AG10803 (cell line): ENCODE results near the gene NFATC1.

Source experiments
- DNase-seq: peaks from one replicate; pipeline ENCODE4 v3.0.0; 2010; ENCODE audit warnings: low read depth
- H3K4me3 ChIP-seq: 2 replicates; pipeline ENCODE4 v1.5.1; 2011; ENCODE audit warnings: mild to moderate bottlenecking, low read length, control low read depth
- TF ChIP-seq, protein P1 (sequence below): conservative IDR thresholded peaks from 2 replicates; pipeline ENCODE4 v1.5.1; 2011; ENCODE audit warnings: mild to moderate bottlenecking, low read length, control low read depth, inconsistent platforms

NFATC1 gene

GRCh38 chr18:79413025-79413424 is 17.3 kb downstream of the NFATC1 start:
- no peak for DNase-seq
- H3K4me3 ChIP-seq, result no peak overlapping the region
- TF ChIP-seq, protein P1, sequence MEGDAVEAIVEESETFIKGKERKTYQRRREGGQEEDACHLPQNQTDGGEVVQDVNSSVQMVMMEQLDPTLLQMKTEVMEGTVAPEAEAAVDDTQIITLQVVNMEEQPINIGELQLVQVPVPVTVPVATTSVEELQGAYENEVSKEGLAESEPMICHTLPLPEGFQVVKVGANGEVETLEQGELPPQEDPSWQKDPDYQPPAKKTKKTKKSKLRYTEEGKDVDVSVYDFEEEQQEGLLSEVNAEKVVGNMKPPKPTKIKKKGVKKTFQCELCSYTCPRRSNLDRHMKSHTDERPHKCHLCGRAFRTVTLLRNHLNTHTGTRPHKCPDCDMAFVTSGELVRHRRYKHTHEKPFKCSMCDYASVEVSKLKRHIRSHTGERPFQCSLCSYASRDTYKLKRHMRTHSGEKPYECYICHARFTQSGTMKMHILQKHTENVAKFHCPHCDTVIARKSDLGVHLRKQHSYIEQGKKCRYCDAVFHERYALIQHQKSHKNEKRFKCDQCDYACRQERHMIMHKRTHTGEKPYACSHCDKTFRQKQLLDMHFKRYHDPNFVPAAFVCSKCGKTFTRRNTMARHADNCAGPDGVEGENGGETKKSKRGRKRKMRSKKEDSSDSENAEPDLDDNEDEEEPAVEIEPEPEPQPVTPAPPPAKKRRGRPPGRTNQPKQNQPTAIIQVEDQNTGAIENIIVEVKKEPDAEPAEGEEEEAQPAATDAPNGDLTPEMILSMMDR, result no peak

- no peak for DNase-seq
- H3K4me3 ChIP-seq, result no peak overlapping the region
- TF ChIP-seq, protein P1, result no peak
These were observed 17.7 kb downstream of the NFATC1 start for GRCh38 chr18:79413426-79413825.

- no peak overlapping the region for H3K4me3 ChIP-seq
- TF ChIP-seq, protein P1, result no peak
- no peak for DNase-seq
These were observed 18.2 kb downstream of the NFATC1 start for GRCh38 chr18:79413901-79414300.

DNA sequence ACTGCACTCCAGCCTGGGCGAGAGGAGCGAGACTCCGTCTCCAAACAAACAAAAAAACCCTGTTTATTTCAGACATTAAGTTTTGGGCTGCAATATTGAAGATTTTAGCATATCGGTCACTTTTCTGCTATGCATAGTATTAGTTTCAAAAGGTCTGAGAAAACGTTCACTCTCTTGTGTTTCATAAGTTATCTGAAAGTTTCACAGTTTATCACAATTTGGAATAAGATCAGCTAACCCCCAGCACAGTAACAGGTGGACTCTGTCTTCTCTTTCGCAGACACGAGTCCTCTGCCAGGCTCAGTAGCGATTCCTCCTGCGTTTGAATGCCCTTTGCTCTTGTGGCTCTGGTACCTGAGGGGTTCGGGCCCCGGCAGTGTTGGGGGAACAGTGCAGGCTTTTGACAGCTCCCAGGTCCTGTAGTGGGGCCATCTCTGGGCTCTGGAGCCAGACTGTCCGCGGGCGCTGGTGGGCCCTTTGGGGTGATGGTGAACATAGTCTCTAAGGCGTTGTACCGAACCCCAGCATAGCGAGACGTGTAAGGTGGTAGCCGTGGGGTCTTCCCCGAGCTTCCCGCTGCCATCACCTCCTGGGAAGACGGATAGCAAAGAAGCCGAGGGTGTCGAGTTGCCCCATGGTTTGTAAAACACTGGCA is 20.4 kb downstream of the NFATC1 start:
- TF ChIP-seq, protein P1, result no peak
- no peak overlapping the region for H3K4me3 ChIP-seq
- no peak for DNase-seq

DNA sequence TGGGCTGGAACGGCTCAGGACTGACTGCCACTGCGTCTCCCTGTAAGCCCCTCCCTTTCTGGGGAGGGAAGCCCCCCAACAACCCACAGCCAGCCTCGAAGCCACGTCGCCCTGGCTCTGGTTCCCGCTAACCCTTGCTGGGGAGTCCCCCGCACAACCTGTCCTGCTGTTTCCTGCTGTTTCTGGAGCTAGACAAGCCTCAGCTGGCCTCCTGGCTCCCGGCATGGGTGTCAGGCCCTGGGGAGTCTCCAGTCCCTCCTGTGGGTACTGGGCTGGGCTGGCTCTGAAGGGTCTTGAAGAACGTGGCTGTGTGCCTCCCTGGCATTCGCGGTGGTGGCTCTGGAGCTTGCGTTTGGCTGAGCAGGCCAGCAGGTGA is 20.9 kb downstream of the NFATC1 start:
- DNase-seq, result no peak
- TF ChIP-seq, protein P1, result no peak
- H3K4me3 ChIP-seq, result no peak overlapping the region

DNA sequence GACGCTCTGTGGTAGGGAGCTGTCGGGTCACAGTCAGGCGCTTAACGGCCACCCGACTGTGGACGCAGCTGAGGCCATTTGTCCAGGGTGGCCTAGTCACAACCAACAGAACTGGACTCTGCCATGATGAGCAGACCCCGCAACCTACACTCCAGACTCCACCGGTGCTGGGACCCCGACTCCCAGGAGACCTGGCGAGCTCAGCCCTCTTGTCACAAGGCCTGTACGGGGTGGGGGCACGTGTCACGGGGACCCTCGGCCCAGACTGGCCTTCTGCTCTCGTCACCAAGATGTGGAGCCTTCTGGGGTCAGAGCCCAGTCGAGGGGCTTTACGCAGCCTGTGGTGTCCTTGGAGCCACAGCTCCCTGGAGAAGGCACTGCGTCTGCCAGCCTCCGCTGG is 22.5 kb downstream of the NFATC1 start:
- no peak overlapping the region for H3K4me3 ChIP-seq
- TF ChIP-seq, protein P1, result no peak
- no peak for DNase-seq

DNA sequence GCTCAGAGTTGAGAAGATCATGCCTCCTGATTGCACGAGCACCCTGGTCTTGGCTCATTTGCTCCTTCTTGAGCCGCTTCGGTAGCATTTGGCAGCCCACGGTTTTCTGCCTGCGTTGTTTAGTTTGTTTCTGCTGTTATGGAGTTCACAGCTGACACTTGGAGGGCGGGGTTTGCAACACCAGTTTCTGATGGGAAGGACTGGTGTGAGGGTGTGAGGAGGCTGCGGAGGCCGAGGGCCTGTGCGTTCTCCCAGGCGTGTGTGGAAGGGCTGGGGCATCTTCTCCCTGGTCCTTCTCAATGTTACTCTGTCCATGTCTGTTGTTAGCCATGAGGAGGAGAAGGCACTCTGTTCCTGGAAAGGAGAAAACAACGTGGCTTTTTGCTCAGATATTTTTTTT is 22.9 kb downstream of the NFATC1 start:
- TF ChIP-seq, protein P1, result no peak
- no peak for DNase-seq
- no peak overlapping the region for H3K4me3 ChIP-seq
